SK-N-SH treated with all-trans-retinoic acid at 6 μM for 48 hours (cell line): ENCODE measurements around the gene ATP1A3.

Experiments used
- BACH2 ChIP-seq: fragments of 250-450 bp; sonication (Bioruptor Pico); IDR thresholded peaks from 2 replicates; pipeline ENCODE4 v1.9.0; 2021; ENCODE audit warnings: mild to moderate bottlenecking, borderline replicate concordance
- CSDC2 ChIP-seq: fragments of 250-450 bp; sonication (Bioruptor Pico); IDR thresholded peaks from 2 replicates; pipeline ENCODE4 v1.5.0; 2020; ENCODE audit warnings: mild to moderate bottlenecking, moderate library complexity
- RARB ChIP-seq: fragments of 250-450 bp; sonication (Bioruptor Pico); IDR thresholded peaks from 2 replicates; pipeline ENCODE4 v1.8.0; 2021; ENCODE audit warnings: mild to moderate bottlenecking, moderate library complexity

DNA sequence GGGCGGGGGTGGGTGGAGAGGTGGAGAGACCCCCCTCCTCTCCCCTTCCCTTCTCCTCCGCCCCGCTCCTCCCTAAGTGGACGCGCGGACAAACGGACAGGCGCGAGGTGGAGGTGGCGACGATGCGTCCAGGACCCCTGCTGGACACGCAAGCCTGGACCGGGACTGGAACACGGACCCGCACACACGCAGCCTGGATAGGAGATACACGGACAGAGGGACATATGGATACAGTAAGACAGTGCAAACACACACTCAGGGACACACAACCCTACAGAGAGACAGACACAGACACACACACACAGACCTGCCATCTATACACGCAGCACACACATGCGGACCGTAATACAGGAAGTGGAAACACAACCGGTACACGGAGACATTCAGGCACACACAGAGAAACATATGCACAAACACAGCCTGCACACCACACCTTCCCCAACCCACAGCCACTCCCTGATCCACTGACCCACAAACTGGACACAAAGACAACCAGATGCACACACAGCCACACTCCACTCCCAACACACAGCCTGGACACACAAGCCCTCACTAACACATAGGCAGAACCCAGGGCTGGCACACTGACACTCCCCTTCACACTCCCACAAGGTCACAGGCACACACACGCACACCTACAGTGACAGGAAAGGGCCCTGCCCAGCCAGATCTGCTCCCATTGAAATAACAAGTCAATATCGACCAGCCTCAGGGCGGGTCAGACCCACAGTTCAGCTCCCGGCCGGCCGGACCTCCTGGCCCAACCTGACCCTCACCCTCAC, 65.1 kb downstream of the ATP1A3 start:
- TF ChIP-seq RARB (no peak), BACH2 (no peak), CSDC2 (CRISPR knock-in tag) (no peak)
